ENCODE measurements around the gene NOTCH1. TPM values are rescaled to one million over a fixed set of nuclear protein-coding genes. Genes with fewer than 3 reads are reported as not detected.

NOTCH1 gene
- total and polyA plus RNA-seq, 2 of the 8 experiments (the other 6 are each of a cell fraction or from before 2014, with no cell fraction given): 6.9 to 55.6 TPM

DNA sequence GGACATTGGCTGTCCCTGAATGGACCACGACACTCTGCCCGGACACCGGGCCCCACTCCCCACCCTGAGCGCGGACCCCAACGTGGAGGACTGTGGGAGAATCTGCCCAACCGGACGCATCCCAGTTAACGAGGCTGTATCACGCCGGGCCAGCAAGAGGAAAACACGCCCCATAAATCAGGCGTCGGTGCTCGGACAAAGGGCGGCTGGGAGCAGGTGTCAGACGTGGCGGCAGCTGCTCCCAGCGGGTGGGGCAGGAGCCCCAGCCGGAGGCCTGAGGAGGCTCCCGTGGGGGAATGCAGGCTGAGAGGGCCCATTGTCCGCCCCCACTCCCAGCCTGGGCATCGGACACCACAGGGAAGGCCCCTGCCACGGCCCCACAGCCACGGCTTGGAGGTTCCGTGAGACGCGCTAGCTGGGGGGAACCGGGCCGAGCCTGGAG lies 19.2 kb downstream of the NOTCH1 start:
- ChIA-PET POLR2A (ENCODE audit: partially characterized antibody) (interaction anchor here (1.0 to 1.2 kb wide), 2 partner anchors 15 to 62 kb away, joined by 3 to 4 read pairs; no protein-coding TSS in a partner anchor), CTCF (ENCODE audit: partially characterized antibody) (interaction anchor here (0.5 to 6.9 kb wide), 10 partner anchors 13 to 1074 kb away, joined by 3 to 53 read pairs (median 5); no protein-coding TSS in a partner anchor)
- Histone ChIP-seq H3K23me2 (ENCODE audit: low read depth, low read length) (no peaks in the 10 kb centered on the region), H2BK5ac (ENCODE audit: low read depth, low read length) (no peak overlapping the region), H4K8ac (ENCODE audit: extremely low read depth, insufficient read depth, low read length) (no peak overlapping the region; the same call in 1 of the 2 replicates), H4K5ac (ENCODE audit: insufficient read length, low read depth, low read length) (no peak overlapping the region), H3K27me3 (replicated peaks in 1 of 4; ENCODE audit: control insufficient read depth in 3 of 4, extremely low read depth in 1 of 4, insufficient read depth in 3 of 4, low read length in 3 of 4) (no peaks in the 10 kb centered on the region), H4K91ac (replicated peaks; ENCODE audit: insufficient read length, low read length) (no peak overlapping the region), H3K27ac (ENCODE audit: low read depth, low read length) (no peak overlapping the region), H2BK15ac (ENCODE audit: low read length) (no peak overlapping the region), H2BK12ac (ENCODE audit: low read depth, low read length) (no peak overlapping the region), H3K56ac (replicated peaks; ENCODE audit: insufficient read length, low read depth, low read length) (no peak overlapping the region), H3K79me2 (ENCODE audit: control insufficient read depth in 1 of 2, insufficient read depth in 2 of 2, low read length in 2 of 2) (peaks cover 0 to 62% of the 10 kb centered on the region in 2 experiments; a peak in 3 of 4 replicates), H3K36me3 (ENCODE audit: control insufficient read depth in 2 of 4, insufficient read depth in 4 of 4, low read length in 3 of 4) (peaks cover 0 to 15% (median 1%) of the 10 kb centered on the region in 4 experiments; a peak in 2 of 8 replicates), H3K14ac (ENCODE audit: insufficient read length) (no peak overlapping the region), H3K4me3 (ENCODE audit: extremely low read depth in 1 of 4, insufficient read depth in 2 of 4, low read depth in 3 of 4, low read length in 4 of 4) (no peak overlapping the region), H3K79me1 (ENCODE audit: low read depth, low read length) (peaks cover 16% of the 10 kb centered on the region), H2BK20ac (ENCODE audit: low read length) (no peak overlapping the region), H2BK120ac (replicated peaks; ENCODE audit: low read depth, low read length) (no peak overlapping the region), H3K4ac (replicated peaks; ENCODE audit: insufficient read length, low read depth, low read length) (no peak overlapping the region), H3K9me3 (ENCODE audit: insufficient read depth in 2 of 2, low read depth in 1 of 2, low read length in 1 of 2) (peaks cover 0 to 6% of the 10 kb centered on the region in 2 experiments; a peak in 2 of 4 replicates), H3K23ac (ENCODE audit: insufficient read length) (no peak overlapping the region), H3K4me2 (ENCODE audit: insufficient read depth in 1 of 2, low read depth in 2 of 2, low read length in 2 of 2) (no peak overlapping the region), H3K9ac (replicated peaks in 1 of 4; ENCODE audit: extremely low read depth in 1 of 4, low read depth in 3 of 4, low read length in 3 of 4) (no peak overlapping the region), H3K18ac (ENCODE audit: extremely low read depth, low read length) (no peak overlapping the region; the same call in 1 of the 2 replicates), H3K4me1 (replicated peaks in 1 of 4; ENCODE audit: control insufficient read depth in 3 of 4, insufficient read depth in 4 of 4, low read length in 3 of 4) (peaks cover 0 to 24% (median 13%) of the 10 kb centered on the region in 4 experiments; a peak in 5 of 7 replicates), H2AK5ac (ENCODE audit: low read depth, low read length) (no peak overlapping the region), H2AFZ (ENCODE audit: low read length) (no peak overlapping the region), H4K20me1 (replicated peaks in 1 of 2; ENCODE audit: control insufficient read depth in 1 of 2, insufficient read depth in 2 of 2, low read length in 2 of 2) (peaks cover 8 to 24% of the 10 kb centered on the region in 2 experiments)
- 90% methylated on average over 21 of the region's 30 CpGs; no CpG with 5 or more reads in 1 of the 2 experiments for WGBS, 2 experiments (ENCODE audit: extremely low coverage in 1 of 2, insufficient coverage in 1 of 2, insufficient read length in 1 of 2, insufficient replicate concordance in 2 of 2, low coverage in 1 of 2, low lambda C conversion rate in 2 of 2, missing lambda C conversion rate in 1 of 2)
- no peak for DNase-seq (ENCODE audit: low read depth in 1 of 2, low spot score in 2 of 2)
- FAIRE-seq: no peak
- TF ChIP-seq BCL11A (IDR thresholded peaks at IDR 0.05; ENCODE audit: low read depth in 2 of 2, low read length in 2 of 2) (no peak), GABPA (IDR thresholded peaks at IDR 0.05; ENCODE audit: borderline replicate concordance, insufficient read depth, low read length) (no peak), TEAD4 (IDR thresholded peaks at IDR 0.05; ENCODE audit: low read depth, low read length) (no peak), SUZ12 (IDR thresholded peaks at IDR 0.05; ENCODE audit: low read length) (no peak), POLR2A (IDR thresholded peaks at IDR 0.05; ENCODE audit: control extremely low read depth in 1 of 2, low read depth in 2 of 2, low read length in 2 of 2) (no peak), POLR2AphosphoS5 (IDR thresholded peaks at IDR 0.05; ENCODE audit: low read depth, low read length) (no peak), JUND (IDR thresholded peaks at IDR 0.05; ENCODE audit: low read length) (no peak), TAF7 (optimal IDR thresholded peaks at IDR 0.05; ENCODE audit: borderline replicate concordance, low read depth, low read length) (no peak), RAD21 (IDR thresholded peaks at IDR 0.05 in 1 of 2, conservative IDR thresholded peaks at IDR 0.05 in 1 of 2; ENCODE audit: low read depth in 2 of 2, low read length in 2 of 2) (no peak)
- TF ChIP-seq, protein P1, sequence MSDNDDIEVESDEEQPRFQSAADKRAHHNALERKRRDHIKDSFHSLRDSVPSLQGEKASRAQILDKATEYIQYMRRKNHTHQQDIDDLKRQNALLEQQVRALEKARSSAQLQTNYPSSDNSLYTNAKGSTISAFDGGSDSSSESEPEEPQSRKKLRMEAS (IDR thresholded peaks at IDR 0.05): no peak
